Measurements from ENCODE around the gene POLR1A. TPM values are rescaled to one million over a fixed set of nuclear protein-coding genes. Genes with fewer than 3 reads are reported as not detected.

The POLR1A gene
- total and polyA plus RNA-seq, 2 experiments from 2014 or later = 6.3 to 19.0 TPM

DNA sequence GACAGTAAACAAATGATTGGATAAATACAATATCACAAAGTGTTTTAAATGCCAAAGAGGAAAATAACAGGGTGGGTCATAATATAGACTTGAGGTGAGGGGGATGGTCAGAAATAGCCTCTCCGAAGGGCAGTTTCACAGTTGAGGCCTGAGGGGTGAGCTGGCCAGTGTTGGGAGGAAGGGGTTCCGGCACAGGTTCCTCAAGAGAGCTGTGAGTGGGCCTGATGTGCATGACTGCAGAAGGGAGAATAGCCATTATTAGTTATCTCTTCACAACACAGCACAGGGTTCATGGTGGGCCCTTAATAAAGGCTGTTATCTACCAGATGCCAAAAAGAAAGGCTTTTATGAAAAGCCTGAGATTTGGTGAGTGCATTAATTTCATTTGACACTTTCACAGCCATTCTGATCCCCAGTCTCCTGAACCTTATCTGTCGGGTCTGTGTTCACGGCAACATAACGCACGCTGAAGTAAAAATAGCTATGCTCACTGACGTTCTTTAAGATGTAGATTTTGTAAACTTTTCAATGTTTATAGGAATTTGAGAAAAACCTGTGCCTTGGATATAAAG lies 39.6 kb downstream of the POLR1A start:
- H3K36me3 ChIP-seq (replicated peaks; ENCODE audit: insufficient read depth, low read depth) = no peaks in the 10 kb centered on the region
- H3K27me3 ChIP-seq = no peaks in the 10 kb centered on the region
- no peak for DNase-seq (ENCODE audit: low spot score)
- H3K4me2 ChIP-seq = no peak overlapping the region
- no peaks in the 10 kb centered on the region for H3K9me2 ChIP-seq (replicated peaks; ENCODE audit: insufficient read depth)
- peaks cover 9% of the 10 kb centered on the region for H3K4me1 ChIP-seq (ENCODE audit: insufficient read depth)
- no peak overlapping the region for H3K4me3 ChIP-seq
- no peak overlapping the region for H2AFZ ChIP-seq
- no peaks in the 10 kb centered on the region for H3K79me2 ChIP-seq
- WGBS (ENCODE audit: low lambda C conversion rate, missing lambda C conversion rate) = 69% methylated on average over 7 of the region's 7 CpGs
- H3K9me3 ChIP-seq (ENCODE audit: low read depth) = no peaks in the 10 kb centered on the region
- H4K20me1 ChIP-seq (ENCODE audit: insufficient read depth, poor library complexity, severe bottlenecking) = no peaks in the 10 kb centered on the region
- H3K27ac ChIP-seq = no peak overlapping the region
- TF ChIP-seq EZH2phosphoT487 (IDR thresholded peaks at IDR 0.05; ENCODE audit: low read depth, severe bottlenecking, unreplicated experiment) (no peak), EZH2 (IDR thresholded peaks at IDR 0.05; ENCODE audit: borderline replicate concordance) (no peak)
- TF ChIP-seq, protein P1, sequence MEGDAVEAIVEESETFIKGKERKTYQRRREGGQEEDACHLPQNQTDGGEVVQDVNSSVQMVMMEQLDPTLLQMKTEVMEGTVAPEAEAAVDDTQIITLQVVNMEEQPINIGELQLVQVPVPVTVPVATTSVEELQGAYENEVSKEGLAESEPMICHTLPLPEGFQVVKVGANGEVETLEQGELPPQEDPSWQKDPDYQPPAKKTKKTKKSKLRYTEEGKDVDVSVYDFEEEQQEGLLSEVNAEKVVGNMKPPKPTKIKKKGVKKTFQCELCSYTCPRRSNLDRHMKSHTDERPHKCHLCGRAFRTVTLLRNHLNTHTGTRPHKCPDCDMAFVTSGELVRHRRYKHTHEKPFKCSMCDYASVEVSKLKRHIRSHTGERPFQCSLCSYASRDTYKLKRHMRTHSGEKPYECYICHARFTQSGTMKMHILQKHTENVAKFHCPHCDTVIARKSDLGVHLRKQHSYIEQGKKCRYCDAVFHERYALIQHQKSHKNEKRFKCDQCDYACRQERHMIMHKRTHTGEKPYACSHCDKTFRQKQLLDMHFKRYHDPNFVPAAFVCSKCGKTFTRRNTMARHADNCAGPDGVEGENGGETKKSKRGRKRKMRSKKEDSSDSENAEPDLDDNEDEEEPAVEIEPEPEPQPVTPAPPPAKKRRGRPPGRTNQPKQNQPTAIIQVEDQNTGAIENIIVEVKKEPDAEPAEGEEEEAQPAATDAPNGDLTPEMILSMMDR (IDR thresholded peaks at IDR 0.05; ENCODE audit: poor library complexity) = no peak

DNA sequence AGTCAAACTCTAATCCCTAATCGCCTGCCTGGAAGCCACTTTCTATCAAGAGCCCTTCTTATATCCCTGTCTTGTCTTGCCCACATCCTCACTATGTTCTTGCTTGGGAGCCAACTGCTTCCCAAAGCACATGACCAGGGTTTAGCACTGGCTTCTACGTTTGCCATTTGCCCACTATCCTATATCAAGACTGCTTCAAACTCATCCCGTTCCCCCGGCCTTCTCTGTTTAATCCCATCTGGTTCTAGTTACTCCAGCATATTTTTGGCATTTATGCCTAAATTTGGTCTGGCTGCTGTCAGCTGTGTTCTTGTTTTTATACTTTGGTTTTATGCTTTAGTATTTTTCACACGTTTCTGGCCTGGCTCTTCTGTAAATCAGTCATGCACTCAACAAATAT lies 40.2 kb downstream of the POLR1A start:
- Histone ChIP-seq H3K4me2 (no peak overlapping the region), H2AFZ (no peak overlapping the region), H3K9me3 (ENCODE audit: low read depth) (no peaks in the 10 kb centered on the region), H3K27me3 (no peaks in the 10 kb centered on the region), H3K4me1 (ENCODE audit: insufficient read depth) (peaks cover 9% of the 10 kb centered on the region), H4K20me1 (ENCODE audit: insufficient read depth, poor library complexity, severe bottlenecking) (no peaks in the 10 kb centered on the region), H3K9me2 (replicated peaks; ENCODE audit: insufficient read depth) (no peaks in the 10 kb centered on the region), H3K79me2 (no peaks in the 10 kb centered on the region), H3K27ac (no peak overlapping the region), H3K4me3 (no peak overlapping the region), H3K36me3 (replicated peaks; ENCODE audit: insufficient read depth, low read depth) (no peaks in the 10 kb centered on the region)
- no peak for DNase-seq (ENCODE audit: low spot score)
- no peak for TF ChIP-seq EZH2 (IDR thresholded peaks at IDR 0.05; ENCODE audit: borderline replicate concordance)
- TF ChIP-seq EZH2phosphoT487 (IDR thresholded peaks at IDR 0.05; ENCODE audit: low read depth, severe bottlenecking, unreplicated experiment) = no peak
- TF ChIP-seq, protein P1 (IDR thresholded peaks at IDR 0.05; ENCODE audit: poor library complexity) = no peak
- 54% methylated on average over 5 of the region's 5 CpGs for WGBS (ENCODE audit: low lambda C conversion rate, missing lambda C conversion rate)

DNA sequence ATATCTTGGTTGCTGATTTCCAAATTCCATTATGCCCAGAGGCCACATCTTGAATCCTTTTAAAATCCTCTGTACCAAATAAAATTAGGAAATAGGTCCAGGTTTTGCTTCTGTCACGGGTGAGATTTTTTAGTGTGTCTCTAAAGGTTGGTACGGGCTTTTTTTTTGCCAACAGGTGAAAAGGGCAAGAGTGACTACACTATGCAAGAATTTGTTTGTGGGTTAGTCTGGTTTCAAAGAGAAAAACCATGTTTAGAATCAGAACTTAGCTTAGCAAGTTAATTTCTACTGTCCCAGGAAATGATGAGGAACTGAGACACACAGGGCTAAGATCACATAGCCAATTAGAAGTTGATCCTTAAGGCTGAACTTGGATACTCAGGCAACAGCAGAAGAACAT lies 41.7 kb downstream of the POLR1A start:
- no peaks in the 10 kb centered on the region for H3K9me2 ChIP-seq (replicated peaks; ENCODE audit: insufficient read depth)
- H4K20me1 ChIP-seq (ENCODE audit: insufficient read depth, poor library complexity, severe bottlenecking) = no peaks in the 10 kb centered on the region
- TF ChIP-seq EZH2 (IDR thresholded peaks at IDR 0.05; ENCODE audit: borderline replicate concordance) (no peak), EZH2phosphoT487 (IDR thresholded peaks at IDR 0.05; ENCODE audit: low read depth, severe bottlenecking, unreplicated experiment) (no peak)
- TF ChIP-seq, protein P1 (IDR thresholded peaks at IDR 0.05; ENCODE audit: poor library complexity) = no peak
- H3K79me2 ChIP-seq = no peaks in the 10 kb centered on the region
- H3K4me1 ChIP-seq (ENCODE audit: insufficient read depth) = peaks cover 9% of the 10 kb centered on the region
- no peaks in the 10 kb centered on the region for H3K36me3 ChIP-seq (replicated peaks; ENCODE audit: insufficient read depth, low read depth)
- WGBS (ENCODE audit: low lambda C conversion rate, missing lambda C conversion rate) = 96% methylated on average over 2 of the region's 2 CpGs
- H3K4me3 ChIP-seq = no peak overlapping the region
- H3K27me3 ChIP-seq = no peaks in the 10 kb centered on the region
- H3K4me2 ChIP-seq = no peak overlapping the region
- H3K27ac ChIP-seq = no peak overlapping the region
- no peaks in the 10 kb centered on the region for H3K9me3 ChIP-seq (ENCODE audit: low read depth)
- no peak overlapping the region for H2AFZ ChIP-seq
- DNase-seq (ENCODE audit: low spot score) = no peak
